Measurements from ENCODE around the gene MRPS18A.

DNA sequence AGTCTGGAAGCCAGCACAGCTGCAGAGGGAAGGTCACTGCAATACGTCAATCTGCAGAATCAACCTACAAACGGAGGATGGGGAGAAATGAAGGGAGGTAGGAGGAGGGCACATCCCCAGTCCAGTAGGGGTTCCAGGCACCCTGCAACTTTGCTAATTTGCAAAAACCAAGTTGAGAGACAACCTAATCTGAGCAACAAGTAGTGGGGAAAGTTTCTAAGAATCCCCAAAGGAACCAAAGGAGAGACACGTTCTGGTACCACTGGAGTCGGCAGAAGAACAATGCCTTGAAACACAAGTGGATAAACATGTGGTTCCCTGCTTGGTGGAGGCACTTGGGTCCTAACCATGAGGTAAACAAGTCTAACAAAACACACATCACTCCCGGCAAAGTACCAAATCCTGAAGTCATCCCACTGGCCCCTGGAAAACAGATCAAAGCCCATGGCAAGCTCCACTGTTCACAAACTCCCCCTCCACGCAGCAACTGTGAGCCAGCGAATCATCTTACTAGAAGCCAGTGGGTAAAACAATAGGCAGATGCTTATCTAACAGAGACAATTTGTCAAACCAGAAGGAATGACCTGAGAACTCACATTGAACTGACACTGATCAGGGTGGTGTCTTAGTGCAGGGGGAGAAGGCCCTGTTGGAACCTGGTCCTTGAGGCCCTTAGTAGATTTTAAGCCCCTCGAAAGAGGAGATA is 4.7 kb downstream of the MRPS18A start:
- no peak for TF ChIP-seq POLR2A (IDR thresholded peaks at IDR 0.05)
- TF ChIP-seq, protein P1, sequence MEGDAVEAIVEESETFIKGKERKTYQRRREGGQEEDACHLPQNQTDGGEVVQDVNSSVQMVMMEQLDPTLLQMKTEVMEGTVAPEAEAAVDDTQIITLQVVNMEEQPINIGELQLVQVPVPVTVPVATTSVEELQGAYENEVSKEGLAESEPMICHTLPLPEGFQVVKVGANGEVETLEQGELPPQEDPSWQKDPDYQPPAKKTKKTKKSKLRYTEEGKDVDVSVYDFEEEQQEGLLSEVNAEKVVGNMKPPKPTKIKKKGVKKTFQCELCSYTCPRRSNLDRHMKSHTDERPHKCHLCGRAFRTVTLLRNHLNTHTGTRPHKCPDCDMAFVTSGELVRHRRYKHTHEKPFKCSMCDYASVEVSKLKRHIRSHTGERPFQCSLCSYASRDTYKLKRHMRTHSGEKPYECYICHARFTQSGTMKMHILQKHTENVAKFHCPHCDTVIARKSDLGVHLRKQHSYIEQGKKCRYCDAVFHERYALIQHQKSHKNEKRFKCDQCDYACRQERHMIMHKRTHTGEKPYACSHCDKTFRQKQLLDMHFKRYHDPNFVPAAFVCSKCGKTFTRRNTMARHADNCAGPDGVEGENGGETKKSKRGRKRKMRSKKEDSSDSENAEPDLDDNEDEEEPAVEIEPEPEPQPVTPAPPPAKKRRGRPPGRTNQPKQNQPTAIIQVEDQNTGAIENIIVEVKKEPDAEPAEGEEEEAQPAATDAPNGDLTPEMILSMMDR (IDR thresholded peaks at IDR 0.05): no peak

Measured in testis (tissue), 2 donors.